HCT116 (cell line): ENCODE results near the gene LEFTY2. TPM values are rescaled to one million over a fixed set of nuclear protein-coding genes. Genes with fewer than 3 reads are reported as not detected.

ENCODE experiments used
- ATAC-seq: fragments of 200-7000 bp; cut with Tn5 transposase; 2 replicates; pipeline ENCODE4 v1.9.1; 2020; ENCODE audit warnings: mild to moderate bottlenecking, moderate library complexity
- BruUV-seq: library from RNA; stranded (reverse); fragments of 400-500 nt; replicated peaks from 2 replicates; lab custom pipeline; 2021; lab: Mats Ljungman, UMichigan
- CTCF ChIA-PET: fragments of 300-600 bp; sonication (Branson Sonifier 250); formaldehyde crosslinking; loops from one replicate; lab custom pipeline; 2021; ENCODE audit warnings: antibody characterized with exemption; lab: Charles Lee
- POLR2A ChIA-PET: fragments of 300-600, 350-600 bp; sonication (Branson Sonifier 250); formaldehyde crosslinking; loops from one replicate; lab custom pipeline; 2021; ENCODE audit warnings: antibody characterized with exemption; lab: Charles Lee
- RAD21 ChIA-PET, 2 experiments: fragments of 300-600 bp; sonication (Branson Sonifier 250); formaldehyde crosslinking; loops; one replicate each; lab custom pipeline; 2023; ENCODE audit warnings: low total read pairs in 2 of 2; ENCODE audit not compliant: uncharacterized antibody in 2 of 2, unreplicated experiment in 2 of 2, low non-redundant PET in 1 of 2; lab: Charles Lee
- DNase-seq: peaks from one replicate; pipeline ENCODE4 v3.0.0-alpha.2; 2010; ENCODE audit warnings: low read depth, low spot score
- H2AFZ ChIP-seq: fragments of 200-600 bp; shearing (Covaris generic), sonication (generic); 2 replicates; pipeline ENCODE4 v1.6.1; 2017; ENCODE audit warnings: low read depth, mixed run types, mixed read lengths, antibody characterized with exemption, low read length; ENCODE audit not compliant: poor library complexity, severe bottlenecking
- H3K27ac ChIP-seq: 2 replicates; pipeline ENCODE4 v1.5.1; 2012; ENCODE audit warnings: low read depth, low read length
- H3K27me3 ChIP-seq: fragments of 200-600 bp; sonication (generic); 2 replicates; pipeline ENCODE4 v1.6.1; 2016; ENCODE audit warnings: mixed run types, low read length, mixed read lengths; ENCODE audit not compliant: insufficient read depth
- H3K36me3 ChIP-seq, 2 experiments: fragments of 200-500 bp in 1 of 2; fragments of 200-600 bp in 1 of 2; sonication (Bioruptor generic) in 1 of 2; sonication (generic) in 1 of 2; 2 replicates each; pipeline versions ENCODE4 v1.5.1 to v1.6.1; 2014 to 2016; ENCODE audit warnings: low read length in 2 of 2, inconsistent platforms in 1 of 2, mixed read lengths in 1 of 2, mixed run types in 1 of 2; ENCODE audit not compliant: insufficient read depth in 2 of 2, control insufficient read depth in 1 of 2
- H3K4me1 ChIP-seq, 2 experiments: fragments of 200-600 bp in 1 of 2; sonication (generic) in 1 of 2; 2 replicates each; pipeline versions ENCODE4 v1.5.1 to v1.6.1; 2012 to 2017; ENCODE audit warnings: low read length in 2 of 2, inconsistent platforms in 1 of 2, mild to moderate bottlenecking in 1 of 2, mixed read lengths in 1 of 2, mixed run types in 1 of 2, moderate library complexity in 1 of 2; ENCODE audit not compliant: insufficient read depth in 2 of 2, control insufficient read depth in 1 of 2
- H3K4me2 ChIP-seq: fragments of 200-600 bp; sonication (generic); 2 replicates; pipeline ENCODE4 v1.6.1; 2017; ENCODE audit warnings: mixed run types, low read length, mixed read lengths
- H3K4me3 ChIP-seq, 2 experiments: fragments of 200-600 bp in 1 of 2; sonication (generic) in 1 of 2; replicated peaks in 1 of 2; 2 replicates each; pipeline ENCODE4 v1.5.1; 2011 to 2016; ENCODE audit warnings: low read length in 2 of 2, control low read depth in 1 of 2, low read depth in 1 of 2, mild to moderate bottlenecking in 1 of 2, mixed read lengths in 1 of 2, mixed run types in 1 of 2
- H3K79me2 ChIP-seq: fragments of 200-600 bp; sonication (generic); 2 replicates; pipeline ENCODE4 v1.6.1; 2017; ENCODE audit warnings: mild to moderate bottlenecking, mixed run types, low read length, moderate library complexity, mixed read lengths; ENCODE audit not compliant: insufficient read depth
- H3K9ac ChIP-seq: fragments of 200-600 bp; sonication (generic); 2 replicates; pipeline ENCODE4 v1.6.1; 2016; ENCODE audit warnings: low read length, mixed read lengths
- H3K9me2 ChIP-seq: fragments of 200-600 bp; sonication (generic), shearing (Covaris generic); 2 replicates; pipeline ENCODE4 v1.6.1; 2017; ENCODE audit warnings: mixed run types, mild to moderate bottlenecking, moderate library complexity; ENCODE audit not compliant: insufficient read depth
- H3K9me3 ChIP-seq, 2 experiments: fragments of 200-500 bp in 1 of 2; fragments of 200-600 bp in 1 of 2; sonication (Bioruptor generic) in 1 of 2; sonication (generic) in 1 of 2; 2 replicates each; pipeline ENCODE4 v1.6.1; 2014 to 2017; ENCODE audit warnings: low read length in 2 of 2, mixed read lengths in 2 of 2, inconsistent platforms in 1 of 2, low read depth in 1 of 2, mild to moderate bottlenecking in 1 of 2, mixed run types in 1 of 2, moderate library complexity in 1 of 2; ENCODE audit not compliant: control insufficient read depth in 1 of 2, insufficient read depth in 1 of 2
- H4K20me1 ChIP-seq: fragments of 200-600 bp; sonication (generic), shearing (Covaris generic); 2 replicates; pipeline ENCODE4 v1.6.1; 2017; ENCODE audit warnings: mixed run types, mild to moderate bottlenecking, moderate library complexity; ENCODE audit not compliant: insufficient read depth
- CBX3 ChIP-seq: IDR thresholded peaks from 2 replicates; pipeline ENCODE4 v1.6.1; 2012; ENCODE audit warnings: low read depth
- EGR1 ChIP-seq: IDR thresholded peaks from 2 replicates; pipeline ENCODE4 v1.6.1; 2012; ENCODE audit warnings: low read depth
- EZH2phosphoT487 ChIP-seq: fragments of 200-600 bp; IDR thresholded peaks from 2 replicates; pipeline ENCODE4 v1.6.1; 2018; ENCODE audit warnings: antibody characterized with exemption, borderline replicate concordance
- FOSL1 ChIP-seq: IDR thresholded peaks from 2 replicates; pipeline ENCODE4 v1.6.1; 2012; ENCODE audit warnings: low read depth
- JUND ChIP-seq: IDR thresholded peaks from 2 replicates; pipeline ENCODE4 v1.6.1; 2012
- MAX ChIP-seq: IDR thresholded peaks from 2 replicates; pipeline ENCODE4 v1.6.1; 2012
- POLR2A ChIP-seq: IDR thresholded peaks from 2 replicates; pipeline ENCODE4 v1.7.0; 2011; ENCODE audit warnings: borderline replicate concordance; ENCODE audit not compliant: insufficient read depth, insufficient read length; ENCODE audit errors: extremely low read depth
- POLR2AphosphoS5 ChIP-seq: IDR thresholded peaks from 2 replicates; pipeline ENCODE4 v1.6.1; 2011; ENCODE audit warnings: mild to moderate bottlenecking, low read depth, low read length, moderate library complexity
- RAD21 ChIP-seq: IDR thresholded peaks from 2 replicates; pipeline ENCODE4 v1.6.1; 2012; ENCODE audit warnings: low read depth, mild to moderate bottlenecking
- REST ChIP-seq: IDR thresholded peaks from 2 replicates; pipeline ENCODE4 v1.6.1; 2012; ENCODE audit warnings: low read depth
- TCF7L2 ChIP-seq: IDR thresholded peaks from 2 replicates; pipeline ENCODE4 v1.7.0; 2011; ENCODE audit warnings: borderline replicate concordance, inconsistent platforms; ENCODE audit not compliant: insufficient read depth, insufficient read length; ENCODE audit errors: extremely low read depth
- YY1 ChIP-seq: IDR thresholded peaks from 2 replicates; pipeline ENCODE4 v1.6.1; 2011; ENCODE audit warnings: low read length, low read depth, moderate library complexity, mild to moderate bottlenecking; ENCODE audit not compliant: insufficient replicate concordance; ENCODE audit errors: extremely low read depth
- ZBTB33 ChIP-seq: IDR thresholded peaks from 2 replicates; pipeline ENCODE4 v1.6.1; 2011; ENCODE audit warnings: mild to moderate bottlenecking, low read length, moderate library complexity; ENCODE audit not compliant: insufficient replicate concordance; ENCODE audit errors: extremely low read depth
- ZFX ChIP-seq: fragments of 450-650 bp; IDR thresholded peaks from 2 replicates; pipeline ENCODE4 v1.6.1; 2017
- ZNF274 ChIP-seq: fragments of 200-500 bp; sonication (Bioruptor generic); IDR thresholded peaks from 2 replicates; pipeline ENCODE4 v1.6.1; 2014; ENCODE audit warnings: mild to moderate bottlenecking, low read depth, low read length, inconsistent platforms
- intact Hi-C: fragments of 100-400 bp; cut with micrococcal nuclease; formaldehyde crosslinking; loops from 2 replicates; pipeline ENCODE4 v1.10.0; 2022
- total RNA-seq: library from RNA; stranded (reverse); gene quantifications from one replicate; pipeline ENCODE4 v1.2.1, GENCODE V29; 2021; ENCODE audit not compliant: unreplicated experiment

LEFTY2 gene
- total RNA-seq, 1 experiment from 2014 or later, result not detected

- Histone ChIP-seq H3K4me2 (no peak overlapping the region), H3K4me1 (peaks cover 0 to 15% of the 10 kb centered on the region in 2 experiments; a peak in 2 of 4 replicates), H2AFZ (no peak overlapping the region), H3K27me3 (no peaks in the 10 kb centered on the region), H4K20me1 (no peaks in the 10 kb centered on the region), H3K9me3 (no peaks in the 10 kb centered on the region), H3K79me2 (no peaks in the 10 kb centered on the region), H3K9me2 (no peaks in the 10 kb centered on the region), H3K4me3 (no peak overlapping the region), H3K9ac (no peak overlapping the region), H3K36me3 (no peaks in the 10 kb centered on the region), H3K27ac (no peak overlapping the region)
- ATAC-seq (no peak), DNase-seq (no peak)
- intact Hi-C loops, result loop anchor here (10.0 kb wide), 1 partner anchor 115 kb away; the partner anchor contains the start of gene SRP9
- BruUV-seq, result no TSS peak
- ChIA-PET POLR2A (interaction anchor here (1.4 kb wide), 1 partner anchor 11 kb away, joined by 3 read pairs; no protein-coding TSS in a partner anchor), RAD21 (no interaction called here), CTCF (interaction anchor here (0.6 kb wide), 1 partner anchor 87 kb away, joined by 3 read pairs; no protein-coding TSS in a partner anchor)
- TF ChIP-seq TCF7L2 (no peak), EZH2phosphoT487 (no peak), MAX (no peak), ZBTB33 (no peak), FOSL1 (no peak), REST (no peak), ZFX (no peak), EGR1 (no peak), CBX3 (no peak), YY1 (no peak), JUND (no peak), POLR2A (no peak), POLR2AphosphoS5 (no peak), ZNF274 (no peak), RAD21 (no peak)
Measured at GRCh38 chr1:225889743-225890142, 51.3 kb downstream of the LEFTY2 start.
